GM18526 (cell line): Measurements from ENCODE around the gene RAMACL.

Experiments used
- POLR2A ChIP-seq: IDR thresholded peaks from 3 replicates; pipeline ENCODE4 v1.6.1; 2011; ENCODE audit not compliant: insufficient read length; ENCODE audit errors: extremely low read depth

Gene RAMACL

GRCh38 chr6:166560222-166560621 is 26.3 kb downstream of the RAMACL start:
- TF ChIP-seq POLR2A, result no peak

GRCh38 chr6:166559662-166560061 is 26.8 kb downstream of the RAMACL start:
- no peak for TF ChIP-seq POLR2A

- TF ChIP-seq POLR2A, result no peak
Observed at GRCh38 chr6:166559211-166559610, 27.3 kb downstream of the RAMACL start.

- TF ChIP-seq POLR2A, result no peak
Observed at GRCh38 chr6:166558156-166559005, 28.1 kb downstream of the RAMACL start.

GRCh38 chr6:166556863-166557322 is 29.6 kb downstream of the RAMACL start:
- no peak for TF ChIP-seq POLR2A

- TF ChIP-seq POLR2A, result no peak
Observed at GRCh38 chr6:166556336-166556735, 30.1 kb downstream of the RAMACL start.

GRCh38 chr6:166555086-166555485 is 31.4 kb downstream of the RAMACL start:
- no peak for TF ChIP-seq POLR2A

GRCh38 chr6:166554316-166554715 is 32.2 kb downstream of the RAMACL start:
- no peak for TF ChIP-seq POLR2A

GRCh38 chr6:166553563-166554271 is 32.8 kb downstream of the RAMACL start:
- TF ChIP-seq POLR2A, result no peak

GRCh38 chr6:166552600-166552999 is 33.9 kb downstream of the RAMACL start:
- no peak for TF ChIP-seq POLR2A

- no peak for TF ChIP-seq POLR2A
Observed at GRCh38 chr6:166551754-166552495, 34.6 kb downstream of the RAMACL start.

- no peak for TF ChIP-seq POLR2A
Observed at GRCh38 chr6:166546653-166547052, 39.8 kb downstream of the RAMACL start.

- TF ChIP-seq POLR2A, result no peak
Observed at GRCh38 chr6:166545156-166546034, 41.1 kb downstream of the RAMACL start.

- TF ChIP-seq POLR2A, result no peak
Observed at GRCh38 chr6:166544296-166544605, 42.2 kb downstream of the RAMACL start.
